ENCODE data around the gene AFAP1L1.

Gene AFAP1L1

DNA sequence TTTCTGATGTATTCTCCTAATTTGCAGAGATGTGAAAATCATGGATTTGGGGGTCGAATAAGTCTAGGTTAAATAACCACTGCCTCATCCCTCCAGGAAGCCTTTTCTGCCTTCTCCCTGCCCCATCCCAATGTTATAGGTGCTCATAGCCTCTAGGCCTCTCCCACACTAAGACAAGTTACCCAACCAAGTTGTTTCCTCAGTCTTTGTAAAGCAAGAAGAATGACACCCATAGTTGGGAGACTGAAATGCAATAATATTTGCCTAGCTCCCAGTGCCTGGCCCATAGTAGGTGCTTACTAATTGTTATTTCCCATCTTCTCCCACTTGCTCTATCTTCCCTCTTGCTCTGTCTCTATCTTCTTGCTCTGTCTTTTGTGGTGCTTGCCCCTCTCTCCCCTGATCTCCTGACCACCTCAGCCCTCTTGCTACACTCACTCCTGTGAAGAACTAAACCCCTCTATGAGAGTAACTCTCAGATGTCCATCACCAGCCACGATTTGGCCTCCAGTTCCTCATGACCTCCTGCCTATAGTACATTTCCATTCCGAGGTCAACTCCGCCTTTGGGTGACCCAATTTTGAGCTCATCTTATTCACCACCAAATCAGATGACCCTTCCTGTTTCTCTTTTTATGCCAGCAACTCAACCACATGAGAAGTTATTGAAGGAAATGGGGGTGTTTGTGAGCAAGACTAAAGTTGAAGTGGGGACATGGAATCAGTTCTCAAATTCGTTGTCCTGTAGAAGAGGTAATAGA lies 7.0 kb downstream of the AFAP1L1 start:
- POLR2A ChIA-PET: interaction anchor here (0.6 to 1.2 kb wide), 2 partner anchors 48 to 79 kb away, joined by 3 to 6 read pairs; partner anchors contain the start of gene PCYOX1L
- CTCF ChIA-PET: interaction anchor here (0.6 to 1.0 kb wide), 2 partner anchors 14 to 20 kb away, joined by 3 read pairs; no protein-coding TSS in a partner anchor

DNA sequence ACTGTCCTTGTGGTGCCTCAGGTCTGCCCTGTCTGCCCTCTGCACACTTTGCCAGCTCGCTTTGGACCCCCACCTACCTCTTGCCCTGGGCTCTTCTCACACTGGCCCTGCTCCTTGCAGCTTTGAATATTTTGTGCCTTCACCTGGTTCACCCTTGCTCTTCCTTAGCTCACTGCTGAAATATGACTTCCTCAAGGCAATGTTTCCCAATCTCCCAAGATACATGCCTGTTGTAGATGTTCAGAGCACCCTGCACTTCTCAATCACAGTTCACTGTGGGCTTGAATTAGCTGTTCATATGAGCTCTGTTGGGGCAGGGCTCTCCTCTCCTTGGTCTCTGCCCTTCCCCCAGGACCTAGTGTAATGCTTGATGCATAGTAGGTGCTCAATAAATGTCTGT lies 8.0 kb downstream of the AFAP1L1 start:
- CTCF ChIA-PET: interaction anchor here (0.6 to 1.0 kb wide), 2 partner anchors 15 to 19 kb away, joined by 3 to 4 read pairs; no protein-coding TSS in a partner anchor
- no peak for DNase-seq (ENCODE audit: extremely low spot score)

More for the DNA sequence above, 7.0 kb downstream of the AFAP1L1 start:
- no peak for DNase-seq (ENCODE audit: extremely low spot score)
- TF ChIP-seq ZNF384 (IDR thresholded peaks at IDR 0.05) (no peak), FOXA1 (IDR thresholded peaks at IDR 0.05) (no peak), CTBP1 (IDR thresholded peaks at IDR 0.05; ENCODE audit: borderline replicate concordance) (no peak), ARNT (IDR thresholded peaks at IDR 0.05) (no peak), SUZ12 (IDR thresholded peaks at IDR 0.05) (no peak), LEF1 (IDR thresholded peaks at IDR 0.05; ENCODE audit: borderline replicate concordance) (no peak), NFRKB (IDR thresholded peaks at IDR 0.05) (no peak)
- TF ChIP-seq, protein P1, sequence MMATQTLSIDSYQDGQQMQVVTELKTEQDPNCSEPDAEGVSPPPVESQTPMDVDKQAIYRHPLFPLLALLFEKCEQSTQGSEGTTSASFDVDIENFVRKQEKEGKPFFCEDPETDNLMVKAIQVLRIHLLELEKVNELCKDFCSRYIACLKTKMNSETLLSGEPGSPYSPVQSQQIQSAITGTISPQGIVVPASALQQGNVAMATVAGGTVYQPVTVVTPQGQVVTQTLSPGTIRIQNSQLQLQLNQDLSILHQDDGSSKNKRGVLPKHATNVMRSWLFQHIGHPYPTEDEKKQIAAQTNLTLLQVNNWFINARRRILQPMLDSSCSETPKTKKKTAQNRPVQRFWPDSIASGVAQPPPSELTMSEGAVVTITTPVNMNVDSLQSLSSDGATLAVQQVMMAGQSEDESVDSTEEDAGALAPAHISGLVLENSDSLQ (IDR thresholded peaks at IDR 0.05): no peak

DNA sequence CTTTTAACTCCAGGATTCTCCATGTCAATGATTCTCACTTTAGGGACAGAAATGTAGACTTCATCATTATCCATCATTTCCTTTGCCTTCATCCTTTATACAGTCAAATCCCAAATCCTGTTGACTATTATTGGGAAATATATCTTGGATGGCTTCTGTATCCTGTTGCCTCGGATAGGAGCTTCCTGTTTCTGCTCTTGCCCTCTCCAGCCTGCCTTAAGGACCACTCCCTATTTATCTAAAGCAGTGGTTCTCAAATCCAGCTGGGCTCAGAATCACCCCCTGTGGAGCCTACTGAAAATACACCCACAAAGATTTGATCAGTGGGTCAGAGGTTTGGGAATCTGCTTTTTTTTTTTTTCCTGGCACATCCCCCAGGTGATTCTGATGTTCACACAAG lies 8.5 kb downstream of the AFAP1L1 start:
- TF ChIP-seq SP1 (IDR thresholded peaks at IDR 0.05) (no peak), TARDBP (IDR thresholded peaks at IDR 0.05) (no peak), ELF4 (IDR thresholded peaks at IDR 0.05) (no peak), SUZ12 (IDR thresholded peaks at IDR 0.05) (no peak), LEF1 (IDR thresholded peaks at IDR 0.05; ENCODE audit: borderline replicate concordance) (no peak), FOXM1 (IDR thresholded peaks at IDR 0.05; ENCODE audit: borderline replicate concordance) (no peak), L3MBTL2 (conservative IDR thresholded peaks at IDR 0.05) (no peak), FOXK2 (IDR thresholded peaks at IDR 0.05) (no peak), ARNT (IDR thresholded peaks at IDR 0.05) (no peak), BHLHE40 (IDR thresholded peaks at IDR 0.05; ENCODE audit: borderline replicate concordance) (no peak), NFRKB (IDR thresholded peaks at IDR 0.05) (no peak), CTBP1 (IDR thresholded peaks at IDR 0.05; ENCODE audit: borderline replicate concordance) (no peak), ZNF384 (IDR thresholded peaks at IDR 0.05) (no peak), FOXA1 (IDR thresholded peaks at IDR 0.05) (no peak), HDGF (IDR thresholded peaks at IDR 0.05; ENCODE audit: borderline replicate concordance) (no peak)
- TF ChIP-seq, protein P1 (IDR thresholded peaks at IDR 0.05): no peak
- POLR2A ChIA-PET: no interaction called here
- CTCF ChIA-PET: interaction anchor here (1.0 kb wide), 1 partner anchor 15 kb away, joined by 4 read pairs; no protein-coding TSS in a partner anchor
- DNase-seq (ENCODE audit: extremely low spot score): no peak

More for the DNA sequence above, 8.0 kb downstream of the AFAP1L1 start:
- POLR2A ChIA-PET: interaction anchor here (1.2 kb wide), 1 partner anchor 78 kb away, joined by 6 read pairs; the partner anchor contains the start of gene PCYOX1L
- no peak for TF ChIP-seq TARDBP (IDR thresholded peaks at IDR 0.05)
- no peak for TF ChIP-seq FOXK2 (IDR thresholded peaks at IDR 0.05)
- TF ChIP-seq ARNT (IDR thresholded peaks at IDR 0.05): no peak
- TF ChIP-seq NFRKB (IDR thresholded peaks at IDR 0.05): no peak
- TF ChIP-seq ZNF384 (IDR thresholded peaks at IDR 0.05): no peak
- no peak for TF ChIP-seq CTBP1 (IDR thresholded peaks at IDR 0.05; ENCODE audit: borderline replicate concordance)
- TF ChIP-seq SP1 (IDR thresholded peaks at IDR 0.05): no peak
- no peak for TF ChIP-seq LEF1 (IDR thresholded peaks at IDR 0.05; ENCODE audit: borderline replicate concordance)
- TF ChIP-seq ELF4 (IDR thresholded peaks at IDR 0.05): no peak
- TF ChIP-seq FOXA1 (IDR thresholded peaks at IDR 0.05): no peak
- TF ChIP-seq SUZ12 (IDR thresholded peaks at IDR 0.05): no peak
- no peak for TF ChIP-seq HDGF (IDR thresholded peaks at IDR 0.05; ENCODE audit: borderline replicate concordance)
- no peak for TF ChIP-seq BHLHE40 (IDR thresholded peaks at IDR 0.05; ENCODE audit: borderline replicate concordance)
- no peak for TF ChIP-seq L3MBTL2 (conservative IDR thresholded peaks at IDR 0.05)
- TF ChIP-seq FOXM1 (IDR thresholded peaks at IDR 0.05; ENCODE audit: borderline replicate concordance): no peak

DNA sequence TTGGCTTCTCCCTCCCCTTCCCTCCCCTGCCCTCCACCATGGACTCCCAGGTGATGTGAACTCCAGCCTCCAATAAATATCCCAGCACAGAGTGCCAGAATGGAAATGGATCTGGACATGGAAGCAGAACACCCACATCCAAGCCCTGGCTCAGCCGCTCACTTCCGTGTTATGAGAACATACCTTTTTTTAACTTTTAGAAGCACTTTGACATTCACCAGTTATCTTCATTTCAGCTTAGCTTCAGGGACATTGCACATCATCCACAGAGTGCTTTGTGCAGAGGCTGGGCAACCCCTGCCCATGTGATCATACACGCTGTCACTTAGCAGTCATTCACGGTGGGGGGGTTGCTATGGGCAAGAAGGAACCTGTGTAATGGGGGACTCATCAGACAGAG lies 9.1 kb downstream of the AFAP1L1 start:
- no peak for DNase-seq (ENCODE audit: extremely low spot score)
- ChIA-PET CTCF (interaction anchor here (1.0 kb wide), 1 partner anchor 12 kb away, joined by 3 read pairs; no protein-coding TSS in a partner anchor), POLR2A (no interaction called here)
- TF ChIP-seq ARNT (IDR thresholded peaks at IDR 0.05) (no peak), BHLHE40 (IDR thresholded peaks at IDR 0.05; ENCODE audit: borderline replicate concordance) (no peak), CTBP1 (IDR thresholded peaks at IDR 0.05; ENCODE audit: borderline replicate concordance) (no peak), NFRKB (IDR thresholded peaks at IDR 0.05) (no peak), LEF1 (IDR thresholded peaks at IDR 0.05; ENCODE audit: borderline replicate concordance) (no peak), SUZ12 (IDR thresholded peaks at IDR 0.05) (no peak), ZNF384 (IDR thresholded peaks at IDR 0.05) (no peak), HDGF (IDR thresholded peaks at IDR 0.05; ENCODE audit: borderline replicate concordance) (no peak), FOXM1 (IDR thresholded peaks at IDR 0.05; ENCODE audit: borderline replicate concordance) (no peak), L3MBTL2 (conservative IDR thresholded peaks at IDR 0.05) (no peak), ELF4 (IDR thresholded peaks at IDR 0.05) (no peak), FOXA1 (IDR thresholded peaks at IDR 0.05) (no peak), SP1 (IDR thresholded peaks at IDR 0.05) (no peak), FOXK2 (IDR thresholded peaks at IDR 0.05) (no peak), TARDBP (IDR thresholded peaks at IDR 0.05) (no peak)
- TF ChIP-seq, protein P1 (IDR thresholded peaks at IDR 0.05): no peak
